ENCODE data around the gene SC5D.

GRCh38 chr11:121250843-121251242 is 41.7 kb upstream of the SC5D start:
- TF ChIP-seq CTCF (IDR thresholded peaks at IDR 0.05; ENCODE audit: low read depth, low read length) (no peak), POLR2A (IDR thresholded peaks at IDR 0.05; ENCODE audit: extremely low read depth, insufficient read length) (no peak)
